IPS DF 6.9 (cell line): Measurements from ENCODE around the gene ZYG11A.
"Not testable (repeated sequence)": the region's sequence is repeated elsewhere in the genome, so short reads cannot be mapped to it uniquely, and the experiment has no call there.

Experiments
- DNase-seq: peaks from one replicate; pipeline ENCODE4 v3.0.0-alpha.2; 2013; ENCODE audit warnings: low read depth, low spot score
- H3K27ac ChIP-seq: one replicate; pipeline ENCODE4 v1.5.1; 2013; ENCODE audit warnings: low read length, control low read depth
- H3K27me3 ChIP-seq: 2 replicates; pipeline ENCODE4 v1.6.1; 2013; ENCODE audit warnings: mild to moderate bottlenecking, low read length; ENCODE audit not compliant: control insufficient read depth, insufficient read depth
- H3K36me3 ChIP-seq: 2 replicates; pipeline ENCODE4 v1.6.1; 2013; ENCODE audit warnings: low read length; ENCODE audit not compliant: control insufficient read depth, insufficient read depth
- H3K4me1 ChIP-seq: 2 replicates; pipeline ENCODE4 v1.6.1; 2013; ENCODE audit warnings: low read length; ENCODE audit not compliant: control insufficient read depth, insufficient read depth
- H3K4me3 ChIP-seq: 2 replicates; pipeline ENCODE4 v1.5.1; 2013; ENCODE audit warnings: mild to moderate bottlenecking, low read length
- H3K9me3 ChIP-seq: 2 replicates; pipeline ENCODE4 v1.6.1; 2013; ENCODE audit warnings: low read length, inconsistent platforms; ENCODE audit not compliant: control insufficient read depth, insufficient read depth
- WGBS: extraction: QIAGEN DNeasy Blood & Tissue Kit; methylation state at CpG from one replicate; pipeline ENCODE4 v1.1.7; 2013; ENCODE audit warnings: mixed read lengths, missing lambda C conversion rate; ENCODE audit not compliant: insufficient read length, insufficient coverage; 5-methylcytosine and 5-hydroxymethylcytosine counted together

The ZYG11A gene

GRCh38 chr1:52839175-52839574, 3.4 kb upstream of the ZYG11A start:
- not testable (repeated sequence) for H3K27me3 ChIP-seq, H3K4me3 ChIP-seq, H3K27ac ChIP-seq, H3K9me3 ChIP-seq, H3K36me3 ChIP-seq, DNase-seq, H3K4me1 ChIP-seq
- WGBS = no CpG with 5 or more reads among the region's 10 CpGs

GRCh38 chr1:52845119-52845518, 2.6 kb downstream of the ZYG11A start:
- DNase-seq, H3K4me3 ChIP-seq, H3K9me3 ChIP-seq, H3K4me1 ChIP-seq, H3K27me3 ChIP-seq, H3K36me3 ChIP-seq, H3K27ac ChIP-seq: not testable (repeated sequence)
- WGBS = no CpG with 5 or more reads among the region's 6 CpGs

GRCh38 chr1:52848423-52848822, 5.9 kb downstream of the ZYG11A start:
- no CpG with 5 or more reads among the region's 5 CpGs for WGBS
- Histone ChIP-seq H3K36me3 (no peaks in the 10 kb centered on the region), H3K4me3 (no peak overlapping the region), H3K9me3 (no peaks in the 10 kb centered on the region), H3K27ac (no peak overlapping the region), H3K27me3 (no peaks in the 10 kb centered on the region; the same call in 1 of the 2 replicates), H3K4me1 (no peaks in the 10 kb centered on the region)
- DNase-seq = no peak

GRCh38 chr1:52850951-52851350, 8.4 kb downstream of the ZYG11A start:
- DNase-seq = no peak
- Histone ChIP-seq H3K27ac (no peak overlapping the region), H3K36me3 (no peaks in the 10 kb centered on the region), H3K27me3 (no peaks in the 10 kb centered on the region), H3K4me1 (no peaks in the 10 kb centered on the region), H3K9me3 (no peaks in the 10 kb centered on the region), H3K4me3 (no peak overlapping the region)
- WGBS = no CpG with 5 or more reads among the region's 4 CpGs

- Histone ChIP-seq H3K4me1 (no peaks in the 10 kb centered on the region), H3K4me3 (no peak overlapping the region), H3K27me3 (no peaks in the 10 kb centered on the region), H3K27ac (no peak overlapping the region), H3K9me3 (no peaks in the 10 kb centered on the region), H3K36me3 (no peaks in the 10 kb centered on the region)
- DNase-seq = no peak
- no CpG with 5 or more reads among the region's 2 CpGs for WGBS
These were observed 10.3 kb downstream of the ZYG11A start for GRCh38 chr1:52852854-52853253.

- DNase-seq = no peak
- WGBS = no CpG with 5 or more reads among the region's 4 CpGs
These were observed 13.0 kb downstream of the ZYG11A start for GRCh38 chr1:52855584-52855983.

GRCh38 chr1:52856026-52856425, 13.5 kb downstream of the ZYG11A start:
- Histone ChIP-seq H3K9me3 (no peaks in the 10 kb centered on the region), H3K27me3 (no peaks in the 10 kb centered on the region), H3K36me3 (no peaks in the 10 kb centered on the region), H3K27ac (no peak overlapping the region), H3K4me3 (no peak overlapping the region), H3K4me1 (no peaks in the 10 kb centered on the region)
- WGBS = no CpG with 5 or more reads among the region's 4 CpGs
- DNase-seq = no peak

More at GRCh38 chr1:52855584-52855983, 13.0 kb downstream of the ZYG11A start:
- Histone ChIP-seq H3K27ac (no peak overlapping the region), H3K4me1 (no peaks in the 10 kb centered on the region), H3K36me3 (no peaks in the 10 kb centered on the region), H3K27me3 (no peaks in the 10 kb centered on the region), H3K9me3 (no peaks in the 10 kb centered on the region), H3K4me3 (no peak overlapping the region)

GRCh38 chr1:52857443-52857842, 14.9 kb downstream of the ZYG11A start:
- H3K27me3 ChIP-seq = no peaks in the 10 kb centered on the region
- no peak for DNase-seq
- WGBS = no CpG with 5 or more reads among the region's 4 CpGs

GRCh38 chr1:52862666-52863458, 20.3 kb downstream of the ZYG11A start:
- Histone ChIP-seq H3K27me3 (no peaks in the 10 kb centered on the region), H3K4me3 (no peak overlapping the region), H3K27ac (no peak overlapping the region), H3K4me1 (no peaks in the 10 kb centered on the region), H3K9me3 (no peaks in the 10 kb centered on the region), H3K36me3 (no peaks in the 10 kb centered on the region)
- WGBS = no CpG with 5 or more reads among the region's 2 CpGs
- DNase-seq = no peak

More at GRCh38 chr1:52857443-52857842, 14.9 kb downstream of the ZYG11A start:
- Histone ChIP-seq H3K27ac (no peak overlapping the region), H3K4me1 (no peaks in the 10 kb centered on the region), H3K4me3 (no peak overlapping the region), H3K9me3 (no peaks in the 10 kb centered on the region), H3K36me3 (no peaks in the 10 kb centered on the region)

- Histone ChIP-seq H3K4me1 (no peaks in the 10 kb centered on the region), H3K27ac (no peak overlapping the region), H3K36me3 (no peaks in the 10 kb centered on the region), H3K9me3 (no peaks in the 10 kb centered on the region), H3K27me3 (no peaks in the 10 kb centered on the region), H3K4me3 (no peak overlapping the region)
- WGBS = no CpG with 5 or more reads among the region's 2 CpGs
- no peak for DNase-seq
These were observed 24.7 kb downstream of the ZYG11A start for GRCh38 chr1:52867087-52867863.
